ENCODE measurements around the gene RHD.

GRCh38 chr1:25247024-25247828 lies 25.1 kb upstream of the RHD start, which contains the start of gene RSRP1:
- TF ChIP-seq, protein P1, sequence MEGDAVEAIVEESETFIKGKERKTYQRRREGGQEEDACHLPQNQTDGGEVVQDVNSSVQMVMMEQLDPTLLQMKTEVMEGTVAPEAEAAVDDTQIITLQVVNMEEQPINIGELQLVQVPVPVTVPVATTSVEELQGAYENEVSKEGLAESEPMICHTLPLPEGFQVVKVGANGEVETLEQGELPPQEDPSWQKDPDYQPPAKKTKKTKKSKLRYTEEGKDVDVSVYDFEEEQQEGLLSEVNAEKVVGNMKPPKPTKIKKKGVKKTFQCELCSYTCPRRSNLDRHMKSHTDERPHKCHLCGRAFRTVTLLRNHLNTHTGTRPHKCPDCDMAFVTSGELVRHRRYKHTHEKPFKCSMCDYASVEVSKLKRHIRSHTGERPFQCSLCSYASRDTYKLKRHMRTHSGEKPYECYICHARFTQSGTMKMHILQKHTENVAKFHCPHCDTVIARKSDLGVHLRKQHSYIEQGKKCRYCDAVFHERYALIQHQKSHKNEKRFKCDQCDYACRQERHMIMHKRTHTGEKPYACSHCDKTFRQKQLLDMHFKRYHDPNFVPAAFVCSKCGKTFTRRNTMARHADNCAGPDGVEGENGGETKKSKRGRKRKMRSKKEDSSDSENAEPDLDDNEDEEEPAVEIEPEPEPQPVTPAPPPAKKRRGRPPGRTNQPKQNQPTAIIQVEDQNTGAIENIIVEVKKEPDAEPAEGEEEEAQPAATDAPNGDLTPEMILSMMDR (IDR thresholded peaks at IDR 0.05; ENCODE audit: low read depth, low read length): no peak
- TF ChIP-seq, protein P2, sequence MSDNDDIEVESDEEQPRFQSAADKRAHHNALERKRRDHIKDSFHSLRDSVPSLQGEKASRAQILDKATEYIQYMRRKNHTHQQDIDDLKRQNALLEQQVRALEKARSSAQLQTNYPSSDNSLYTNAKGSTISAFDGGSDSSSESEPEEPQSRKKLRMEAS (IDR thresholded peaks at IDR 0.05; ENCODE audit: low read depth, low read length): peak; percentile 64
- TF ChIP-seq POLR2A (IDR thresholded peaks at IDR 0.05; ENCODE audit: extremely low read depth, insufficient read length): peak; percentile 99
- TF ChIP-seq MYC (IDR thresholded peaks at IDR 0.05; ENCODE audit: low read depth, low read length): peak; percentile 61
